ENCODE data around the gene HOXB4.

- TF ChIP-seq, protein P1, sequence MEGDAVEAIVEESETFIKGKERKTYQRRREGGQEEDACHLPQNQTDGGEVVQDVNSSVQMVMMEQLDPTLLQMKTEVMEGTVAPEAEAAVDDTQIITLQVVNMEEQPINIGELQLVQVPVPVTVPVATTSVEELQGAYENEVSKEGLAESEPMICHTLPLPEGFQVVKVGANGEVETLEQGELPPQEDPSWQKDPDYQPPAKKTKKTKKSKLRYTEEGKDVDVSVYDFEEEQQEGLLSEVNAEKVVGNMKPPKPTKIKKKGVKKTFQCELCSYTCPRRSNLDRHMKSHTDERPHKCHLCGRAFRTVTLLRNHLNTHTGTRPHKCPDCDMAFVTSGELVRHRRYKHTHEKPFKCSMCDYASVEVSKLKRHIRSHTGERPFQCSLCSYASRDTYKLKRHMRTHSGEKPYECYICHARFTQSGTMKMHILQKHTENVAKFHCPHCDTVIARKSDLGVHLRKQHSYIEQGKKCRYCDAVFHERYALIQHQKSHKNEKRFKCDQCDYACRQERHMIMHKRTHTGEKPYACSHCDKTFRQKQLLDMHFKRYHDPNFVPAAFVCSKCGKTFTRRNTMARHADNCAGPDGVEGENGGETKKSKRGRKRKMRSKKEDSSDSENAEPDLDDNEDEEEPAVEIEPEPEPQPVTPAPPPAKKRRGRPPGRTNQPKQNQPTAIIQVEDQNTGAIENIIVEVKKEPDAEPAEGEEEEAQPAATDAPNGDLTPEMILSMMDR (IDR thresholded peaks at IDR 0.05): no peak
- no peak for TF ChIP-seq POLR2A (IDR thresholded peaks at IDR 0.05)
Measured at GRCh38 chr17:48588528-48588927, 10.4 kb upstream of the HOXB4 start.
